ENCODE measurements around the gene COA3. TPM values are rescaled to one million over a fixed set of nuclear protein-coding genes. Genes with fewer than 3 reads are reported as not detected.
A peak's percentile ranks its signal among the peaks of the same experiment; 100 is the strongest.

COA3 gene
- total RNA-seq = 10 to 100 TPM; 46.4 to 94.4 (median 80.3) TPM

GRCh38 chr17:42798383-42799380 is at the start of gene COA3, which contains the start of gene CNTD1:
Gene COA3 (minus strand): TSS chr17:42798704. CDS start chr17:42798681, 23 bp downstream.
Gene CNTD1 (plus strand): TSS chr17:42798861. CDS start chr17:42799068, 207 bp downstream.
- intact Hi-C loops (cut with DNase I) = no loop called here
- DNase-seq = peak; percentile 77 to 84
- H3K4me1 ChIP-seq = peaks cover 8 to 16% of the 10 kb centered on the region in 2 donors
- no peaks in the 10 kb centered on the region for H3K36me3 ChIP-seq
- H3K27ac ChIP-seq = peak within 1 kb of the TSS in 2 of 3 donors; percentile 45 to 55
- H3K4me3 ChIP-seq (replicated peaks in 1 of 3) = peak within 1 kb of the TSS; percentile 51 to 90 (median 70)
- H3K9me3 ChIP-seq = no peaks in the 10 kb centered on the region
- H3K27me3 ChIP-seq = no peaks in the 10 kb centered on the region
- WGBS, 2 donors = 22 to 27% methylated on average over 49 to 62 of the region's 66 CpGs
- TF ChIP-seq POLR2A (IDR thresholded peaks at IDR 0.05) (peak in 1 of 2 donors; percentile 35), CTCF (IDR thresholded peaks at IDR 0.05) (no peak)

DNA sequence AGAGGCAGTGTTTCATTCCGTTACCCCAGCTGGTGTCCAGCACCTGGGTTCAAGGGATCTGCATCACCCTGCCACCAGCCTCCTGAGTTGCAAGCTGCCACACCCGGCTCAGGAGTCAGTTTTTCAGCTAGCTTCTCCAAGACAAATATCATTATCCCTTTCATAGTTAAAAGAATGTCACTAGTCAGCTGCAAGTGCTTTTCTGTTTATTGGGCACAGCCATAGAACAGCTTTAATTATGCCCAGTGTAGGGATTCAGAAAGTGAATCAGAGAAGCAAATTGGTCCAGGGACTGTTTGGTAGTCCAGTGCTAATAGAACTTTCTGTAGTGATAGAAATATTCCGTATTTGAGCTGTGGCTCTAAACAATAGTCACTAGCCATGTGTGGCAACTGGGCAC is 49.6 kb upstream of the COA3 start:
- Histone ChIP-seq H3K27ac (no peak overlapping the region), H3K36me3 (peaks cover 0 to 2% of the 10 kb centered on the region in 2 donors), H3K4me3 (replicated peaks in 1 of 3) (no peak overlapping the region), H3K4me1 (peaks cover 8 to 23% of the 10 kb centered on the region in 2 donors), H3K9me3 (no peaks in the 10 kb centered on the region), H3K27me3 (no peaks in the 10 kb centered on the region)
- intact Hi-C loops (cut with DNase I) = loop anchor here (5.0 kb wide), 1 partner anchor 89 kb away; no protein-coding TSS in a partner anchor
- WGBS, 2 donors = 87 to 88% methylated on average over 3 of the region's 3 CpGs
- no peak for DNase-seq
- no peak for TF ChIP-seq POLR2A (IDR thresholded peaks at IDR 0.05)
- TF ChIP-seq CTCF (IDR thresholded peaks at IDR 0.05) = no peak

DNA sequence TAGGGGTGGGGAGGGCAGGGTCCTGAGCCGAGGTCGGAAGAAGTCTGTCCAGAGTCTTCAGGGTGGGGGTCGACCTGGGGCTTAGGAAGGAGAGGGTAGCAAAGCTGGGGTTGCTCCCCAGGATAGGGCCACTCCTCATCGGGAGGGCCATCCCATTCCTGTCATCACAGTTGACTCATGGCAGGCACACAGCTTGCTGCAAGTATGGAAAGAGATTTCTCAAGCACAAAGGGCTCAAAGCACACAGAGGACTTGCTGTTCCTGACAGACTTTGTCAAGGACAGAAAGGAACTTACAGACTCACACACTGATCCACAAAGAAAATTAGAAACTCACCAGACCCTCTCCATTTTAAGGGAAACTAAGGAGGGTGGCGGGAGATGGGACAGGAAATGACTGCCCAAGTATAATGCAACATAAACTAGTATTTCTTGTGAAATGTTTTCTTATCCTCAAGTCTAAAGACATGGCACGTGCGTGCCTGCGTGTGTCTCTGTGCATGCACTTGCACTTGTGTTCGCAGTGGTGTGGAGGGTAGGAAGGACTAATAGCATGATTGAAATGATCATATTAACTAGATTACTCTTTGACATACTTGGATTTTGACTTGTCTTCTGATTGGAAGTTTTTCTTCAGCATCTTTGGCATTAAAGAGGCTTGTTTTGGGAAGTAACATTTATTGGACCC is 48.2 kb upstream of the COA3 start:
- intact Hi-C loops (cut with DNase I) = loop anchor here (5.0 kb wide), 1 partner anchor 91 kb away; no protein-coding TSS in a partner anchor
- DNase-seq = no peak
- TF ChIP-seq POLR2A (IDR thresholded peaks at IDR 0.05) (no peak), CTCF (IDR thresholded peaks at IDR 0.05) (no peak)
- peaks cover 8 to 23% of the 10 kb centered on the region in 2 donors for H3K4me1 ChIP-seq
- no peaks in the 10 kb centered on the region for H3K9me3 ChIP-seq
- H3K27me3 ChIP-seq = no peaks in the 10 kb centered on the region
- H3K27ac ChIP-seq = no peak overlapping the region
- peaks cover 6 to 14% of the 10 kb centered on the region in 2 donors for H3K36me3 ChIP-seq
- H3K4me3 ChIP-seq (replicated peaks in 1 of 3) = no peak overlapping the region
- WGBS, 2 donors = 71 to 76% methylated on average over 9 of the region's 9 CpGs

DNA sequence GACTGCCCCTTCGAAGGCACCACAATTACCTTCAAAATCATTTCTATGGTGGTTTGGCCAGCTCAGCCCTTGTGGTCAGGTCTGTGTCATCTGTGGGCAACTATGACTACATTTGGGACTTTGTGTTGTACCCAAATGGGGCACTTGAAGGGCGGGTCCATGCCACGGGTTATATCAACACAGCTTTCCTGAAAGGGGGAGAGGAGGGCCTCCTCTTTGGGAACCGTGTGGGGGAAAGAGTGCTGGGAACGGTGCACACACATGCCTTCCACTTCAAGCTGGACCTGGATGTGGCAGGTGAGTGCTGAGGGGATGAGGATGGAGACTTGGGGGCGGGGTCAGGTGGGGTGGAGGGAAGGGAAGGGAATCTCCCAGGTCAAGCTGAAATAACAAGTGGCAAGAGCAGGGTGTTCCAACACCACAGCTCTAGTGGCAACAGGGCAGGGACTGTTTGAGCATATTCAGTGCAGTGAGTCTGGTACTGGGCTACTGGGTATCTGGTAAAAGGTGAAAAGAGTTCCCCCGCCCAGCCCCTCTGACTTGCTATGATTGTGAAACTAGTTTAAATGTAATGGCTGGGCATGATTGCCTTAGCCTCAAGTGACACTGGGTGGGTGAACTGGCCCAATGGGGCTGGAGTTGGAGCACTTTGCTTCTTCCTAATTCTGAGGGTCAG is 47.6 kb upstream of the COA3 start:
- WGBS, 2 donors = 69 to 77% methylated on average over 6 to 7 of the region's 7 CpGs
- H3K4me3 ChIP-seq (replicated peaks in 1 of 3) = no peak overlapping the region
- H3K27ac ChIP-seq = no peak overlapping the region
- H3K27me3 ChIP-seq = no peaks in the 10 kb centered on the region
- no peaks in the 10 kb centered on the region for H3K9me3 ChIP-seq
- peaks cover 13 to 20% of the 10 kb centered on the region in 2 donors for H3K36me3 ChIP-seq
- DNase-seq = no peak
- TF ChIP-seq CTCF (IDR thresholded peaks at IDR 0.05) = no peak
- intact Hi-C loops (cut with DNase I) = loop anchor here (5.0 kb wide), 1 partner anchor 91 kb away; no protein-coding TSS in a partner anchor
- peaks cover 8 to 21% of the 10 kb centered on the region in 2 donors for H3K4me1 ChIP-seq
